Measurements from ENCODE around the gene NAA15.

GRCh38 chr4:139319571-139319970, 18.3 kb downstream of the NAA15 start:
- TF ChIP-seq CTCF (IDR thresholded peaks at IDR 0.05) (no peak), POLR2AphosphoS5 (IDR thresholded peaks at IDR 0.05; ENCODE audit: low read depth, low read length) (no peak), SIN3A (IDR thresholded peaks at IDR 0.05; ENCODE audit: borderline replicate concordance, low read depth, low read length) (no peak)

All from SK-N-SH (cell line).